Fibroblast of lung (primary cell): ENCODE results near the gene DNMT3B. TPM values are rescaled to one million over a fixed set of nuclear protein-coding genes. Genes with fewer than 3 reads are reported as not detected.

ENCODE experiments used
- DNase-seq, 2 donors: peaks; one replicate each; pipeline versions ENCODE4 v3.0.0 to v3.0.0-alpha.2; 2010; ENCODE audit warnings: low read depth in 2 of 2
- H2AFZ ChIP-seq: 2 replicates; pipeline ENCODE4 v1.5.1; 2012; ENCODE audit warnings: low read length, control low read depth, inconsistent platforms
- H3K27ac ChIP-seq: 2 replicates; pipeline ENCODE4 v1.5.1; 2011; ENCODE audit warnings: low read length, control low read depth; ENCODE audit not compliant: insufficient read depth
- H3K27me3 ChIP-seq: 2 replicates; pipeline ENCODE4 v1.5.1; 2011; ENCODE audit warnings: mild to moderate bottlenecking, low read length; ENCODE audit not compliant: control insufficient read depth, insufficient read depth
- H3K36me3 ChIP-seq: 2 replicates; pipeline ENCODE4 v1.5.1; 2011; ENCODE audit warnings: low read length; ENCODE audit not compliant: control insufficient read depth, insufficient read depth
- H3K4me1 ChIP-seq: 2 replicates; pipeline ENCODE4 v1.5.1; 2011; ENCODE audit warnings: low read length; ENCODE audit not compliant: control insufficient read depth, insufficient read depth; ENCODE audit errors: extremely low read depth
- H3K4me2 ChIP-seq: 2 replicates; pipeline ENCODE4 v1.5.1; 2011; ENCODE audit warnings: low read length, control low read depth; ENCODE audit not compliant: insufficient read depth; ENCODE audit errors: extremely low read depth
- H3K4me3 ChIP-seq, 4 experiments: fragments of 200-600 bp in 1 of 4; sonication (generic) in 1 of 4; replicated peaks in 1 of 4; 2 replicates each; pipeline ENCODE4 v1.5.1; 2011 to 2016; ENCODE audit warnings: low read length in 4 of 4, low read depth in 3 of 4, mild to moderate bottlenecking in 3 of 4, control low read depth in 2 of 4, inconsistent platforms in 1 of 4, mixed read lengths in 1 of 4; ENCODE audit not compliant: insufficient read depth in 1 of 4; ENCODE audit errors: control extremely low read depth in 1 of 4
- H3K79me2 ChIP-seq: 2 replicates; pipeline ENCODE4 v1.5.1; 2012; ENCODE audit warnings: mild to moderate bottlenecking, low read length, inconsistent platforms; ENCODE audit not compliant: control insufficient read depth, insufficient read depth
- H3K9ac ChIP-seq: 2 replicates; pipeline ENCODE4 v1.5.1; 2011; ENCODE audit warnings: mild to moderate bottlenecking, low read length, control low read depth; ENCODE audit not compliant: insufficient read depth
- H3K9me3 ChIP-seq: 2 replicates; pipeline ENCODE4 v1.5.1; 2012; ENCODE audit warnings: low read depth, low read length; ENCODE audit not compliant: control insufficient read depth, insufficient read depth
- H4K20me1 ChIP-seq: 2 replicates; pipeline ENCODE4 v1.5.1; 2011; ENCODE audit warnings: low read length; ENCODE audit not compliant: control insufficient read depth, insufficient read depth; ENCODE audit errors: extremely low read depth
- EZH2 ChIP-seq: IDR thresholded peaks from 2 replicates; pipeline ENCODE4 v1.5.1; 2012; ENCODE audit warnings: low read length, control low read depth, mild to moderate bottlenecking; ENCODE audit errors: missing control alignments
- polyA plus RNA-seq, 2 donors: library from polyadenylated mRNA; depleted of rRNA in 1 of 2; stranded (reverse) in 1 of 2; unstranded in 1 of 2; fragments of >200 nt; gene quantifications; 2 replicates each; pipeline ENCODE4 v1.2.1, GENCODE V29; 2011 to 2012; ENCODE audit warnings: missing spikeins in 1 of 2
- total RNA-seq: library from RNA; depleted of rRNA; stranded (reverse); fragments of >200 nt; gene quantifications from 2 replicates; pipeline ENCODE4 v1.2.1, GENCODE V29; 2014
- TF ChIP-seq, protein P1 (sequence below), 2 donors: IDR thresholded peaks in 1 of 2; conservative IDR thresholded peaks in 1 of 2; 1 replicate in 1 of 2; 2 replicates in 1 of 2; pipeline ENCODE4 v1.5.1; 2011 to 2012; ENCODE audit warnings: low read length in 2 of 2, control low read depth in 1 of 2, inconsistent platforms in 1 of 2, low read depth in 1 of 2, mild to moderate bottlenecking in 1 of 2

The DNMT3B gene
- total and polyA plus RNA-seq, 2 donors (not counting 1 experiment from before 2014, with no cell fraction given), result 1.1 to 3.1 TPM

- no peaks in the 10 kb centered on the region for H4K20me1 ChIP-seq
- H3K9me3 ChIP-seq, result no peaks in the 10 kb centered on the region
- no peak overlapping the region for H2AFZ ChIP-seq
- no peak overlapping the region for H3K4me2 ChIP-seq
- H3K79me2 ChIP-seq, result no peaks in the 10 kb centered on the region
- no peak overlapping the region for H3K27ac ChIP-seq
- H3K36me3 ChIP-seq, result peaks cover 2% of the 10 kb centered on the region
- DNase-seq, result no peak
- TF ChIP-seq, protein P1, sequence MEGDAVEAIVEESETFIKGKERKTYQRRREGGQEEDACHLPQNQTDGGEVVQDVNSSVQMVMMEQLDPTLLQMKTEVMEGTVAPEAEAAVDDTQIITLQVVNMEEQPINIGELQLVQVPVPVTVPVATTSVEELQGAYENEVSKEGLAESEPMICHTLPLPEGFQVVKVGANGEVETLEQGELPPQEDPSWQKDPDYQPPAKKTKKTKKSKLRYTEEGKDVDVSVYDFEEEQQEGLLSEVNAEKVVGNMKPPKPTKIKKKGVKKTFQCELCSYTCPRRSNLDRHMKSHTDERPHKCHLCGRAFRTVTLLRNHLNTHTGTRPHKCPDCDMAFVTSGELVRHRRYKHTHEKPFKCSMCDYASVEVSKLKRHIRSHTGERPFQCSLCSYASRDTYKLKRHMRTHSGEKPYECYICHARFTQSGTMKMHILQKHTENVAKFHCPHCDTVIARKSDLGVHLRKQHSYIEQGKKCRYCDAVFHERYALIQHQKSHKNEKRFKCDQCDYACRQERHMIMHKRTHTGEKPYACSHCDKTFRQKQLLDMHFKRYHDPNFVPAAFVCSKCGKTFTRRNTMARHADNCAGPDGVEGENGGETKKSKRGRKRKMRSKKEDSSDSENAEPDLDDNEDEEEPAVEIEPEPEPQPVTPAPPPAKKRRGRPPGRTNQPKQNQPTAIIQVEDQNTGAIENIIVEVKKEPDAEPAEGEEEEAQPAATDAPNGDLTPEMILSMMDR (conservative IDR thresholded peaks at IDR 0.05 in 1 of 2, IDR thresholded peaks at IDR 0.05 in 1 of 2; ENCODE audit: low read depth in 1 of 2, low read length in 2 of 2), result no peak
- TF ChIP-seq EZH2, result no peak
- H3K4me3 ChIP-seq, result no peak overlapping the region
- no peaks in the 10 kb centered on the region for H3K4me1 ChIP-seq
- no peak overlapping the region for H3K9ac ChIP-seq
- no peaks in the 10 kb centered on the region for H3K27me3 ChIP-seq
Measured at GRCh38 chr20:32807706-32808105, 45.5 kb downstream of the DNMT3B start.

GRCh38 chr20:32808438-32808837, 46.3 kb downstream of the DNMT3B start:
- TF ChIP-seq, protein P1 (conservative IDR thresholded peaks at IDR 0.05 in 1 of 2, IDR thresholded peaks at IDR 0.05 in 1 of 2; ENCODE audit: low read depth in 1 of 2, low read length in 2 of 2), result no peak
- no peak for TF ChIP-seq EZH2
- H3K27ac ChIP-seq, result no peak overlapping the region
- H3K4me1 ChIP-seq, result no peaks in the 10 kb centered on the region
- H2AFZ ChIP-seq, result no peak overlapping the region
- H3K4me3 ChIP-seq, result no peak overlapping the region
- no peak overlapping the region for H3K4me2 ChIP-seq
- no peaks in the 10 kb centered on the region for H3K27me3 ChIP-seq
- H3K9me3 ChIP-seq, result no peaks in the 10 kb centered on the region
- peaks cover 2% of the 10 kb centered on the region for H3K36me3 ChIP-seq
- H4K20me1 ChIP-seq, result no peaks in the 10 kb centered on the region
- H3K9ac ChIP-seq, result no peak overlapping the region
- no peaks in the 10 kb centered on the region for H3K79me2 ChIP-seq
- DNase-seq, result no peak

GRCh38 chr20:32809907-32810306, 47.7 kb downstream of the DNMT3B start:
- H3K9me3 ChIP-seq, result no peaks in the 10 kb centered on the region
- H2AFZ ChIP-seq, result no peak overlapping the region
- H3K79me2 ChIP-seq, result no peaks in the 10 kb centered on the region
- H3K9ac ChIP-seq, result no peak overlapping the region
- no peak overlapping the region for H3K4me2 ChIP-seq
- TF ChIP-seq, protein P1 (conservative IDR thresholded peaks at IDR 0.05 in 1 of 2, IDR thresholded peaks at IDR 0.05 in 1 of 2; ENCODE audit: low read depth in 1 of 2, low read length in 2 of 2), result no peak
- no peak for TF ChIP-seq EZH2
- H3K4me3 ChIP-seq, result no peak overlapping the region
- no peaks in the 10 kb centered on the region for H3K27me3 ChIP-seq
- peaks cover 2% of the 10 kb centered on the region for H3K36me3 ChIP-seq
- no peak overlapping the region for H3K27ac ChIP-seq
- no peak for DNase-seq
- no peaks in the 10 kb centered on the region for H4K20me1 ChIP-seq
- H3K4me1 ChIP-seq, result no peaks in the 10 kb centered on the region
